Suprapubic skin (tissue), 4 donors: Measurements from ENCODE around the gene CHST8.

Experiments used
- CTCF ChIP-seq, 2 donors: fragments of 200-600 bp in 1 of 2; fragments of 450-650 bp in 1 of 2; sonication (generic) in 1 of 2; IDR thresholded peaks; one replicate each; pipeline ENCODE4 v1.5.1; 2016 to 2019; ENCODE audit warnings: antibody characterized with exemption in 2 of 2, mild to moderate bottlenecking in 1 of 2, moderate library complexity in 1 of 2
- POLR2A ChIP-seq, 2 donors: fragments of 450-650 bp; IDR thresholded peaks; one replicate each; pipeline ENCODE4 v1.6.1; 2017; ENCODE audit warnings: antibody characterized with exemption in 2 of 2, mild to moderate bottlenecking in 2 of 2, moderate library complexity in 2 of 2
- POLR2AphosphoS5 ChIP-seq, 3 donors: sonication (generic); formaldehyde crosslinking; IDR thresholded peaks; one replicate each; pipeline ENCODE4 v1.6.1; 2017; ENCODE audit warnings: antibody characterized with exemption in 3 of 3

- TF ChIP-seq CTCF (IDR thresholded peaks at IDR 0.05): no peak
- TF ChIP-seq POLR2AphosphoS5 (IDR thresholded peaks at IDR 0.05): no peak
- TF ChIP-seq POLR2A (IDR thresholded peaks at IDR 0.05): no peak
Measured at GRCh38 chr19:33685541-33685940, 63.8 kb downstream of the CHST8 start.
